Activated CD8-positive, alpha-beta memory T cell treated with anti-CD3 and anti-CD28 coated beads for 4 hours (primary cell): ENCODE data around the gene VPS72.

ENCODE experiments used
- DNase-seq, 2 donors: peaks; one replicate each; pipeline ENCODE4 v3.0.0-alpha.2; 2020; ENCODE audit warnings: low read depth in 2 of 2

VPS72 gene

GRCh38 chr1:151145304-151146071, 44.5 kb downstream of the VPS72 start:
- DNase-seq: no peak

- no peak for DNase-seq
These were observed 45.3 kb downstream of the VPS72 start for GRCh38 chr1:151144474-151145303.

DNA sequence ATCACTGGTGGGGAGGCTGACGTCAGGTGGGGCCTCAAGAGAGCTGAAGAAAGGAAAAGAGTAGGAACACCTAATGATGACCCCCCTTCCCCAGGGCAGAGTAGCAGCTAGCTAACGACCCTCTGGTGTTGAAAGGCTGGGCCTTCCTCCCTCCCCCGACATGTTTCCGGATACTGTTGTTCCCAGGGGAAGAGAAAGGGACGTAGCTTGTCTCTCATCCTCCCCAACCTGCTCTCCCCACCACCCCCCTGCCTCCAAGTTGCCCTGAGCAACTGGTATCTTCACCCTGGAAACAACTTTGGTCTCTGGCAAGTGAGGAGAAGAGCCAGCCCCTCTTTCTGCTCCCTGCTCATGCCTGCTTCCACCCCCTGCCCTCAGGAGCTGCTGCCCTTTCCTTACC, 46.0 kb downstream of the VPS72 start:
- DNase-seq: no peak

DNA sequence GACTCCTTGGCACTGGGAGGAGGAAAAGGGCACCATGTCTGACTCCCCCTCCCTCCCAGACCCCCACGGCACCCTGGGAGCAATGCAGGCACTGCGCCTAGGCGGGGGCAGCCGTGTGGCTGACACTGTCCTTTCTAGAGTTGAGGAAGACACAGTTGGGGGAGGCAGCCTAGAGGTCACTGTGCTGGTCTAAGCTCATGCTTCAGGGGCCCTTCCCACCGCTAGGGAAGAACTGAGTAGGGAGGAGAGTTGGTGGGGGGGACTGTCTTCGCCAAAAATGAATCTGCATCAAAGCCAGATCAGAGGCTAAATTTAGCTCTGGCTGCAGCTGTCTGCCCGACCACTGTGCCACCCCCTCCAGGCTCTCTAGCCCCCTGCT, 47.0 kb downstream of the VPS72 start:
- DNase-seq: no peak

GRCh38 chr1:151142411-151143056, 47.5 kb downstream of the VPS72 start:
- DNase-seq: no peak

DNA sequence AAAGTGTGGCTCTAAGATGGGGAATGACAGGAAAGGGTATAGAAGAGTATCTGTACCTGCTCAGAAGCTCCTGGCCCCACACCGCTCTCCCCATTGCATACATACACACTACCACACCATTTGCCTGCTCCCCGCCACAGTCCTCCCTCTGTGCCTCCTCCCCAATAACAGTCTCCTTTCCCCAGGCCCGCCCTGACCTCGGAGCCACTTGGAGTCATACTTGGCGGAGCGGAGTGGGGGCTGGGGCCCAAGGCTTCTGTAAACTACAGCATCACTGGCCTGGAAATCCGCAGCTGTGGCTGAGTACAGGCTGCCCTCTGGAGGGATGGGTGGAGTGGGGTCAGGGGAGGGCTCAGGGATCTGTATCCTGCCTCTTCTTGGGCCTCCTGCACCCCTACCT, 52.2 kb downstream of the VPS72 start:
- no peak for DNase-seq

DNA sequence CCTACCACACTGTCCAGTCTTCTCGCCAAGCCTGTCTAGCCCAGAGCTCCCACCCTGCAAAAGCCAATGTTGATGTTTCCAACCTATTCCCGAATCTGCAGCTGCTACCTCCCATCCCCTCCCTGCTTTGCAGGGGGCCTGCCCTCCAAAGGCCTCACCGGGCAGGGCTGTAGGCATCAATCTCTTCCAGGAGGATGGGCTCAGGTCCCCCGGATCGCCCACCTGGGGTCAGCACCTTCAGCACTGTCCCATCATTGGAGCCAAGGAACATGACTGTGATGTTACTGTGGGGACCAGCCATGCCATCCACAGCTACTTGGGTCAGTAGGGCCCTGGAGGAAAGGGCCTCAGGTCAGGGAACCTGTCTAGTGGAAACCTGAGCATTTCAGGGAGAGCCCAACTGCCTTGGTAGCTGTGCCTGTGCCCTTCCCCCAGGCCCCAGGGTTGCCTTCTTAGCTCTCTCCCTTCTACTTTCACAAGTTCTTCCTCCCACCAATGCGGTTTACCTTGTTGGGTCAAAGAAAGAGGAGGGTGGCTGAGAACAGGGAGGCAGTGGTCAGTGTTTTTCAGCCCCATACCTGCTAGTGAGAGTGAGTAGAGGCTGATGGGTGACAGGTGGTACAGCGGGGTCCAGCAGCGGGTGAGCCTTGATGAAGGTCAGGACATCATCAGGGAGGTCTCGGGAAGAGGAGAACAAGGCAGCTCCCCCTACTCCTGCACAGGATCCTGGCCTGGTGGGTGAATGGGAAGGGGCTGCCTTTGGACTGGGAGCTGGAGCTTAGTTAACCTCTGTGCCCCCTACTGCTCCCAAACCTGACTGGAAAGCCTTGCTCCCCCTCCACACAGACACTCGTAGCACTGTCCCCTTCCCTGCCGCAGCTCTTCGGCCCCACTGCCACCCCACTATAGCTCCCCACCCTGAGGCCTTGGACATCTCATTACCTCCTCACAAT, 54.3 kb downstream of the VPS72 start:
- DNase-seq: no peak

DNA sequence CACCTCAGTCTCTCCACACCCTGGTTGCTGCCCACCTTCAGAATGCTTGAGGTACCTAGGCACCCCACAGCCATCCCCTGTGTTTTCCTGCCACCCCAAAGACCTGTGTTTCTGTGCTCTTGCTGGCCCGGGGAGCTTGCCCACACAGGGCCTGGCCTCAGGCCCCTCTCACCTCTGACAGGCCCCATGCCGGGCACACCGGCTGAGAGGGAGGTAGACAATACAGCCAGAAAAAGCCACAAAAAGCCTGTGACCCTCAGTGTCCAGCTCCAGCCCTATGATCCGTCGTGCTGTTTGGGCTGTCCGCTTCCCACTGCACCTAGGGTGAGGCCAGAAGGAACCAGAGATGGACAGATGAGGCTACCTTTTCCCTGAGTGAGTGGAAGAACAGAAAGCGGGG, 55.0 kb downstream of the VPS72 start:
- DNase-seq: no peak

- DNase-seq: no peak
These were observed 55.6 kb downstream of the VPS72 start for GRCh38 chr1:151134396-151134795.

- no peak for DNase-seq
These were observed 56.8 kb downstream of the VPS72 start for GRCh38 chr1:151133018-151133806.

DNA sequence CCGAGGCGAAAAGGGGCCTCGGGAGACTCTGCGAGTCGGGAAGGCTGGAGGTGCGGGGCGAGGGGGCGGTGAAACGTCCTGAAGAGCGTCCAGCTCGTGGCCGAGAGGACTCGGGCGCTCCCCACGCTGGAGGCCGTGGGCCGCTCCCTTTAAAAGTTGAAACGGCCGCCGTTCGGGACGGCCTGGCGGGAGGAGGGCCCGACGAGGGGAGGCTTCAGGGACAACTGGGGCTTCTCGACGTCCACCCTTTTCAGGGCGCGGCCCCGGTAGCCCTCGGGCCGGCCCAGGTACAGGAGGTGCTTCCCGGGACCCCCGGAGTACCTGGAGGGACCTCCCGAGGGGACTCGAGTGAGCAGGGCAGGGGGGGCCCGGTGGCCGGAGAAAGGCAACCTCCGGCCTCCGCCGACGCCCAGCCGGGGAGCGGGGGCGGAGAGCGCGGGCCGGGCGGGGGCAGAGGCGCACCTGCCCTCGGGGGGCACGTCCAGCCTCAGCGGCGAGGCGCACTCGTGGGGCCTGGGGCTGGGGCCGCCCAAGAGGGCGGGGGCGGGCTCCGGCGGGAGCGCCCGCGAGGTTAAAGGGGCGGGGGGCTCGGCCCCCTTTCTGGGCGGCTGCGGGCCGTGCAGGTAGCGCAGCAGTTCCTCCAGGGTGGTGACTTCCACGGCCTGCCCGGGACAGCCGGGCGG, 57.5 kb downstream of the VPS72 start:
- DNase-seq: no peak

DNA sequence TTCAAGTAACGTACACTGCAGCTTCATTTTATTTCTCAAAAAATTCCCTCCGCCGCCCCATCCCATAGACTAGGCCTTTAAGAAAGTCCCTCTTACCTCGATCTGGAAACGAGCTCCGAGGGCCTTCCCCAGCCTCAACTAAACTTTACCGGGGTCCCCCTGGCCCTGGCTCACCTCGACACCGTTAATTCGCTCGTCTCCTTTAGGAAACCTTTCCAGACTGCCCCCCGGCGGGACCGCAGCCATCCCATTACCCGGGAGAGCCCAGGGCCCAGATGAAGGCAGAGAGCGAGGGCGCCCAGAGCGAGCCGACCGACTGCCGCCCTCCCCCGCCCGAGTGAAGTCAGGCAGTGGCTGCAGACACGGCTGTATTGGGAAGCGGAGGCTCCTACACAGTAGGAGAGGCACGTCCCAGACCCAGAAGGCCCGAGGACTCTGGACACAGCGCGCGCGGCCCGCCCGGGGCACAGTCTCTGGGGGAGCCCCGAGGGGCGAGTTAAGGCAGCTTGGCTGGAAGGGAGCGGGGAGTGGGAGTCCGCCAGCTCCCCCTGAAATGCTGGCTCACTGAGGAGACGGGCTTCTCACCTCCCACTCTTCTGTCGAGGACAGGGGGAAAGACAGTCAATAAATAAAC, 58.2 kb downstream of the VPS72 start:
- DNase-seq: no peak

DNA sequence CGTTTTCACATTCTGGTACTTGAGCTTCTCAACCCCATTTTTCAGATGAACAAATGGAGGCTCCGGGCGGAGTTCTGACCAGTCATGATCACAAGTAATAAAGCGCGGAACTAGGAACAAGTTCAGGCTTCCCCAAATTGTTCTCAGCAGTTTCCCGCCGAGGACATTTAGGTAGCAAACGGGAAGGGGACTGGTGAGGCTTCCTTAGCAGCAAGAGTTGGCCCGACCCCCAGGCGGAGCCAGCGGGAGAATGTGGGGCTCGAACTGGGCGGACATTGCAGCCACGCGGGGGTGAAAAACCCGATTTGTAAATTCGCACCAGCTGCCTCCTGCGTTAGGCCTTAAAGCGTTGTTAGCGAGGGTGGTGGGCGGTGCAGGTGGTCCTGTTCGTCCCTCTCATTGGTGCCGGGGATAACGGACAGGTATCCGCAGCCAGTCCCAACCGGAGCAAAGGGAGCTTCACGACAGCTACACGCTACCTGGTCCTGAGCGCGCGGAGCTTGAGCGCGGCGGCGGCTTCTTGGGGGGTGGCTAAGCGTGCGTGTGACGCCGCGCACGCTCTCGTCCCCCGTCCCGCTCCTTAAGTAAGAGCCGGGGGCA, 58.9 kb downstream of the VPS72 start:
- peak; percentile 51 to 67 for DNase-seq

GRCh38 chr1:151128800-151129199, 61.2 kb downstream of the VPS72 start:
- no peak for DNase-seq
